NB4 (cell line): ENCODE measurements around the gene VAT1L.

Source experiments
- CTCF ChIP-seq: IDR thresholded peaks from one replicate; pipeline ENCODE4 v1.5.1; 2012; ENCODE audit warnings: low read depth, low read length
- MAX ChIP-seq: IDR thresholded peaks from 2 replicates; pipeline ENCODE4 v1.6.1; 2011; ENCODE audit warnings: low read depth, low read length
- POLR2A ChIP-seq: IDR thresholded peaks from 2 replicates; pipeline ENCODE4 v1.6.1; 2011; ENCODE audit warnings: mild to moderate bottlenecking; ENCODE audit not compliant: insufficient read length; ENCODE audit errors: extremely low read depth

GRCh38 chr16:77896415-77897128 is 108.2 kb downstream of the VAT1L start:
- TF ChIP-seq CTCF: no peak
- TF ChIP-seq POLR2A: no peak
- TF ChIP-seq MAX: no peak
